Heart left ventricle (tissue), 16 donors: Measurements from ENCODE around the gene WNT7A. TPM values are rescaled to one million over a fixed set of nuclear protein-coding genes. Genes with fewer than 3 reads are reported as not detected.

Experiments
- ATAC-seq, 4 donors: fragments of 200-7000 bp; cut with Tn5 transposase; one replicate each; pipeline ENCODE4 v1.9.1; 2020 to 2022; ENCODE audit warnings: moderate library complexity in 4 of 4, mild to moderate bottlenecking in 3 of 4, moderate number of reproducible peaks in 1 of 4
- DNase-seq, 5 donors: peaks; one replicate each; pipeline ENCODE4 v3.0.0-alpha.2; 2020
- H3K27ac ChIP-seq, 12 donors: fragments of 200-600 bp; sonication (generic) in 4 of 12; one replicate each; pipeline versions ENCODE4 v1.5.0 to v1.8.0; 2016 to 2022; ENCODE audit warnings: mild to moderate bottlenecking in 2 of 12
- H3K27me3 ChIP-seq, 9 donors: fragments of 200-600 bp; sonication (generic) in 2 of 9; one replicate each; pipeline versions ENCODE4 v1.5.1 to v1.8.0; 2016 to 2022; ENCODE audit warnings: mild to moderate bottlenecking in 3 of 9
- H3K36me3 ChIP-seq, 9 donors: fragments of 200-600 bp; sonication (generic) in 2 of 9; one replicate each; pipeline versions ENCODE4 v1.5.0 to v1.8.0; 2018 to 2022; ENCODE audit warnings: mild to moderate bottlenecking in 2 of 9
- H3K4me1 ChIP-seq, 12 donors: fragments of 200-600 bp; sonication (generic) in 4 of 12; one replicate each; pipeline versions ENCODE4 v1.5.0 to v1.8.0; 2016 to 2022; ENCODE audit warnings: mild to moderate bottlenecking in 3 of 12
- H3K4me3 ChIP-seq, 12 donors: fragments of 200-600 bp; sonication (generic) in 4 of 12; one replicate each; pipeline versions ENCODE4 v1.5.0 to v1.8.0; 2017 to 2022; ENCODE audit warnings: mild to moderate bottlenecking in 9 of 12, moderate library complexity in 4 of 12
- H3K9me3 ChIP-seq, 12 donors: fragments of 200-600 bp; sonication (generic) in 4 of 12; one replicate each; pipeline versions ENCODE4 v1.5.0 to v1.8.0; 2016 to 2022; ENCODE audit warnings: mild to moderate bottlenecking in 1 of 12
- CTCF ChIP-seq, 12 donors: fragments of 200-600 bp; sonication (generic) in 4 of 12; IDR thresholded peaks; one replicate each; pipeline versions ENCODE4 v1.5.0 to v1.8.0; 2018 to 2022; ENCODE audit warnings: antibody characterized with exemption in 12 of 12, mild to moderate bottlenecking in 5 of 12
- POLR2A ChIP-seq, 2 donors: fragments of 450-650 bp; IDR thresholded peaks; one replicate each; pipeline ENCODE4 v1.6.1; 2017; ENCODE audit warnings: antibody characterized with exemption in 2 of 2, mild to moderate bottlenecking in 2 of 2, moderate library complexity in 2 of 2
- WGBS, 4 donors: extraction: QIAGEN DNeasy Blood & Tissue Kit in 2 of 4; methylation state at CpG; one replicate each; pipeline versions ENCODE4 v1.1.5 to v1.1.7; 2013 to 2018; 5-methylcytosine and 5-hydroxymethylcytosine counted together
- intact Hi-C, 10 donors: fragments of 100-400 bp; cut with DNase I; formaldehyde crosslinking; loops; one replicate each; pipeline versions ENCODE4 v1.11.1 to v1.14.2; 2022
- polyA plus RNA-seq, 2 donors: library from polyadenylated mRNA; stranded (reverse); fragments of 200-250 nt; gene quantifications; one replicate each; pipeline ENCODE4 v1.2.3, GENCODE V29; 2013
- total RNA-seq, 9 donors: library from RNA; depleted of rRNA in 2 of 9; stranded (reverse); fragments of >200 nt in 2 of 9; fragmentation: NEBNext Ultra II Directional in 3 of 9; extraction: Animal tissue kit (Norgen Biotek cat#: 25700) in 3 of 9; gene quantifications; one replicate each; pipeline versions ENCODE4 v1.1.0 to v1.2.4, GENCODE V29; 2016 to 2023
- donor health status: ischemic (EF 13 %, LVEDD 7.1; RV severe dilation, severe dysfunction).
- donor health status: healthy with polysubstance abuse.
- donor health status: DM: no; HTN: yes; CAD: no.
- donor health status: DM: no; HTN: no; CAD: no.
- donor health status: ischemic (EF 25% LVEDD 6.9; RV normal size, moderate dysfunction).
- donor health status: ischemic (EF 25% LVEDD 5.7; RV mildly dilated, moderate dysfunction).
- donor health status: healthy.
- donor health status: DM: yes; HTN: yes; CAD: no.
- donor health status: ischemic (EF 35%, LVEDD 5.7; RV mildly dilated, moderate dysfunction).
- donor health status: nonischemic (EF 11% LVEDD 7.7; RV severe dilation, severe dysfunction).
- donor health status: DM: yes; HTN: yes; CAD: no.
- donor health status: PGD.
- donor health status: ischemic (EF 29% LVEDD 5.4; RV normal size, mild dysfunction).
- donor health status: nonischemic (EF 23%, LVEDD 6.1; RV moderate dilation, normal function).

Gene WNT7A
- total and polyA plus RNA-seq, 11 donors = not detected

- WGBS, 4 donors = 81 to 89% (median 85%) methylated on average over 3 to 7 of the region's 7 CpGs
- Histone ChIP-seq H3K27ac (no peak overlapping the region), H3K9me3 (no peaks in the 10 kb centered on the region), H3K27me3 (peaks cover 0 to 50% (median 11%) of the 10 kb centered on the region in 9 donors), H3K4me3 (no peak overlapping the region), H3K4me1 (peaks cover 0 to 4% (median 0%) of the 10 kb centered on the region in 12 donors), H3K36me3 (no peaks in the 10 kb centered on the region)
- ATAC-seq = no peak
- no peak for DNase-seq
- no peak for TF ChIP-seq CTCF (IDR thresholded peaks at IDR 0.05)
- TF ChIP-seq POLR2A (IDR thresholded peaks at IDR 0.05) = no peak
- intact Hi-C loops = no loop called here
Measured at GRCh38 chr3:13845806-13846205, 34.1 kb downstream of the WNT7A start.

- H3K27me3 ChIP-seq = peaks cover 0 to 42% (median 11%) of the 10 kb centered on the region in 9 donors
- H3K4me3 ChIP-seq = no peak overlapping the region
- 42 to 50% (median 46%) methylated on average over 10 of the region's 10 CpGs for WGBS, 4 donors
- no peaks in the 10 kb centered on the region for H3K36me3 ChIP-seq
- TF ChIP-seq CTCF (IDR thresholded peaks at IDR 0.05) = no peak
- TF ChIP-seq POLR2A (IDR thresholded peaks at IDR 0.05) = no peak
- intact Hi-C loops = no loop called here
- H3K9me3 ChIP-seq = no peaks in the 10 kb centered on the region
- ATAC-seq = no peak
- H3K4me1 ChIP-seq = no peaks in the 10 kb centered on the region
- DNase-seq = no peak
- H3K27ac ChIP-seq = no peak overlapping the region
Measured at GRCh38 chr3:13844911-13845310, 35.0 kb downstream of the WNT7A start.

- WGBS, 4 donors = 83 to 94% (median 87%) methylated on average over 5 of the region's 5 CpGs
- intact Hi-C loops = no loop called here
- no peaks in the 10 kb centered on the region for H3K36me3 ChIP-seq
- no peak for DNase-seq
- no peak for ATAC-seq
- TF ChIP-seq CTCF (IDR thresholded peaks at IDR 0.05) = no peak
- no peak overlapping the region for H3K4me3 ChIP-seq
- peaks cover 0 to 42% (median 11%) of the 10 kb centered on the region in 9 donors for H3K27me3 ChIP-seq
- H3K9me3 ChIP-seq = no peaks in the 10 kb centered on the region
- no peaks in the 10 kb centered on the region for H3K4me1 ChIP-seq
- H3K27ac ChIP-seq = no peak overlapping the region
Measured at GRCh38 chr3:13844286-13844685, 35.6 kb downstream of the WNT7A start.

GRCh38 chr3:13843351-13843750, 36.5 kb downstream of the WNT7A start:
- H3K9me3 ChIP-seq = no peaks in the 10 kb centered on the region
- TF ChIP-seq POLR2A (IDR thresholded peaks at IDR 0.05) (no peak), CTCF (IDR thresholded peaks at IDR 0.05) (no peak)
- no peak overlapping the region for H3K27ac ChIP-seq
- no peak overlapping the region for H3K4me3 ChIP-seq
- no peak for ATAC-seq
- H3K36me3 ChIP-seq = no peaks in the 10 kb centered on the region
- no peaks in the 10 kb centered on the region for H3K4me1 ChIP-seq
- 71 to 80% (median 75%) methylated on average over 5 of the region's 5 CpGs for WGBS, 4 donors
- intact Hi-C loops = no loop called here
- H3K27me3 ChIP-seq = peaks cover 0 to 43% (median 11%) of the 10 kb centered on the region in 9 donors
- DNase-seq = no peak
